ENCODE data around the gene POLR2C.

POLR2C gene

DNA sequence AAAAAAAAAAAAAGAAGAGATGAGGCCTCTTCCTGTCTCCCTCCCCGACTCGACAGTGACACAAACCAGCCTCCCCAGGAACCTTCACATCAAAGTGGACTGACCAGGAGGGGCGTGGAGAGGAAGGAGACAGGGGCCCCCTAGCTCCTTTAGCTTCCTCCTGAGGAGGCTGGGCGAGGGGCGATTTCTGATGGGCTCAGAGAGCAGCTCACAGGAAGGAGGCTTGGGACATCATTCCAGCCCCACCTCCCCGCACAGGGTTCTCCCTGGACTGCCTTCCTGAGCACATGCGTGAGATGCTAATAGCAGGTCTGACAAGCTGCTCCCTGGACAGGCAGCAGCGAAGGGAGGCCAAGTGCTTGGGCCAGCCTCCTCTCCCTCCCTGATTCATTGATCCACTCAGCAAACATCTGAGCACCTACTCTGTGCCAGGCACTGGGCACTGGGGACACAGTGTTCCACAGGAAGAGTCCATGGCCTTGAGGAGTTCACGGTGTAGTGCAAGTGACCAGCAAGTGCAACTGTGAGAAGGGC, 38.2 kb downstream of the POLR2C start:
- no peaks in the 10 kb centered on the region for H3K36me3 ChIP-seq (replicated peaks)
- no peak overlapping the region for H3K27ac ChIP-seq
- TF ChIP-seq, protein P1, sequence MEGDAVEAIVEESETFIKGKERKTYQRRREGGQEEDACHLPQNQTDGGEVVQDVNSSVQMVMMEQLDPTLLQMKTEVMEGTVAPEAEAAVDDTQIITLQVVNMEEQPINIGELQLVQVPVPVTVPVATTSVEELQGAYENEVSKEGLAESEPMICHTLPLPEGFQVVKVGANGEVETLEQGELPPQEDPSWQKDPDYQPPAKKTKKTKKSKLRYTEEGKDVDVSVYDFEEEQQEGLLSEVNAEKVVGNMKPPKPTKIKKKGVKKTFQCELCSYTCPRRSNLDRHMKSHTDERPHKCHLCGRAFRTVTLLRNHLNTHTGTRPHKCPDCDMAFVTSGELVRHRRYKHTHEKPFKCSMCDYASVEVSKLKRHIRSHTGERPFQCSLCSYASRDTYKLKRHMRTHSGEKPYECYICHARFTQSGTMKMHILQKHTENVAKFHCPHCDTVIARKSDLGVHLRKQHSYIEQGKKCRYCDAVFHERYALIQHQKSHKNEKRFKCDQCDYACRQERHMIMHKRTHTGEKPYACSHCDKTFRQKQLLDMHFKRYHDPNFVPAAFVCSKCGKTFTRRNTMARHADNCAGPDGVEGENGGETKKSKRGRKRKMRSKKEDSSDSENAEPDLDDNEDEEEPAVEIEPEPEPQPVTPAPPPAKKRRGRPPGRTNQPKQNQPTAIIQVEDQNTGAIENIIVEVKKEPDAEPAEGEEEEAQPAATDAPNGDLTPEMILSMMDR (IDR thresholded peaks at IDR 0.05; ENCODE audit: low read depth, low read length, missing control alignments): no peak
- in situ Hi-C loops (cut with HindIII; ENCODE audit: low pct_ligation_motif_present, low sequenced_read_pairs): no loop called here
- no peak overlapping the region for H3K4me3 ChIP-seq (ENCODE audit: low read depth, low read length)
- H3K27me3 ChIP-seq (replicated peaks): no peaks in the 10 kb centered on the region
- no peak for DNase-seq

DNA sequence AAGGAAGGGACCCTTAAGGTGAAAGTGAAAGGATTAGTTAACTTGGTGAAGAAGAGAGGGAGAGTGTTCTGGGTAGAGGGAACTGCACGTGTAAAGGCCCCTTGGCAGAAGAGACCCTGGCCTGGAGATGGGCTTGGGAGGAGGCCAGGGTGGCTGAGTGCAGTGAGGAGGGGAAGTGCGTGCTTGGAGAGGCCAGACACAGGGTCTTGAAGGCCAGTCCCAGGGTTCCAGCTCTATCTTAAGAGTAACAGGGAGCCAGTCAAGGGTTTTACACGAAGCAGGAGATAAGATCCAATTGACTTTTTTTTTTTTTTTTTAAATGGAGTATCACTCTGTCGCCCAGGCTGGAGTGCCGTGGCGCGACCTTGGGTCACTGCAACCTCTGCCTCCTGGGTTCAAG, 39.0 kb downstream of the POLR2C start:
- in situ Hi-C loops (cut with HindIII; ENCODE audit: low pct_ligation_motif_present, low sequenced_read_pairs): no loop called here
- Histone ChIP-seq H3K27me3 (replicated peaks) (no peaks in the 10 kb centered on the region), H3K36me3 (replicated peaks) (no peaks in the 10 kb centered on the region), H3K4me3 (ENCODE audit: low read depth, low read length) (no peak overlapping the region), H3K27ac (no peak overlapping the region)
- TF ChIP-seq, protein P1 (IDR thresholded peaks at IDR 0.05; ENCODE audit: low read depth, low read length, missing control alignments): no peak
- no peak for DNase-seq

DNA sequence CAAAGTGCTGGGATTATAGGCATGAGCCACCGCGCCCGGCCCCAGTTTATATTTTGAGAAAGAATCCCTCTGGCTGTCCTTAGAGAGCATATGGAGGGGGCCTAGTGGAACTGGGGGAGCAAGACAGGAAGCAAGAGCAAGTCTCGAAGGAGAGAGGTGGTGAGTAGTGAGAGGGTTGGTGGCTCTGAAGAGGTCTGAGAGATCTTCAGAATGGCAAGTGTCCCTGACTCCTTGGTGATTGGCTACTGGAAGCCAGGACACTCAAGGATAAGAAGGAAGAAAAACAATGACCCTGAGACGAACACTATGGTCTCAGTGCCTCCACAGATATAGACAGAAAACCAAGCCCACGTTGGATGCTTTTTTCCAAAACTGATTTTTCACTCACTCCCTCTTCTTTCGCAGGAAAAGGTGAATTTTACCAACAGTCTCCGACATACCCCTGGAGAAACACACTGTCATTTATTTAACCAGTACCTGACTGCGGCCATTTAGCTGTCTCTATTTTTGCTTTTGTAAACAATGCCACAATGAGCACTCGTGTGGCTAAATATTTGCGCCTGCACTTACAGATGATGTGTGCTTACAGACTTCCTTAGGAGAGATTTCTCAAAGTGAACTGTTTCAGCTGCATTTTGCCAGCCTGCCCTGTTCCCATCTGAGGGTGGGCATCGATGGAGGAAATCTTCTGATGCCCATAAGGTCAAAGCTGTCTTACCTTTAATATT, 39.7 kb downstream of the POLR2C start:
- Histone ChIP-seq H3K36me3 (replicated peaks) (no peaks in the 10 kb centered on the region), H3K27ac (no peak overlapping the region), H3K4me3 (ENCODE audit: low read depth, low read length) (no peak overlapping the region), H3K27me3 (replicated peaks) (no peaks in the 10 kb centered on the region)
- DNase-seq: no peak
- TF ChIP-seq, protein P1 (IDR thresholded peaks at IDR 0.05; ENCODE audit: low read depth, low read length, missing control alignments): no peak
- in situ Hi-C loops (cut with HindIII; ENCODE audit: low pct_ligation_motif_present, low sequenced_read_pairs): no loop called here

DNA sequence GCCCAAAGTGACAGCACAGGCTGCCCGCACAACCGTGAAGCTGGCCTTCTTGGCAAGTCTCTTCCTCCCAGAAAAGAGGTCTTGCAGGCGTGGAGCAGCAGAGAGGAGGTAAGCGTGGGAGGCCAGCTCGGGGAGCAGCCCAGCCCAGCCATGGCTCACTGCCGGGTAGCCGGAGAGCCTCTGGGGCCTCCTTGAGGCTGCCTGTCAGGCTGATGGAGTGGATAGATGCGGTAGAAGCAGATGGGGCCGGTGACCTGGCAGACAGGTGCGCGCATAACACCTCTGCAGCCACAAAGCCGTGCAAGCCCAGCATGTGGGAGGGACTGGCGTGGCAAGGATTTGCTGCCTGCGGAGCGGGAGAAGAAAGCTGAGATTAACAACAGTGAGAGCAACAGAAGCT, 40.9 kb downstream of the POLR2C start:
- Histone ChIP-seq H3K27ac (no peak overlapping the region), H3K4me3 (ENCODE audit: low read depth, low read length) (no peak overlapping the region), H3K27me3 (replicated peaks) (no peaks in the 10 kb centered on the region), H3K36me3 (replicated peaks) (no peaks in the 10 kb centered on the region)
- in situ Hi-C loops (cut with HindIII; ENCODE audit: low pct_ligation_motif_present, low sequenced_read_pairs): no loop called here
- DNase-seq: no peak
- TF ChIP-seq, protein P1 (IDR thresholded peaks at IDR 0.05; ENCODE audit: low read depth, low read length, missing control alignments): no peak

DNA sequence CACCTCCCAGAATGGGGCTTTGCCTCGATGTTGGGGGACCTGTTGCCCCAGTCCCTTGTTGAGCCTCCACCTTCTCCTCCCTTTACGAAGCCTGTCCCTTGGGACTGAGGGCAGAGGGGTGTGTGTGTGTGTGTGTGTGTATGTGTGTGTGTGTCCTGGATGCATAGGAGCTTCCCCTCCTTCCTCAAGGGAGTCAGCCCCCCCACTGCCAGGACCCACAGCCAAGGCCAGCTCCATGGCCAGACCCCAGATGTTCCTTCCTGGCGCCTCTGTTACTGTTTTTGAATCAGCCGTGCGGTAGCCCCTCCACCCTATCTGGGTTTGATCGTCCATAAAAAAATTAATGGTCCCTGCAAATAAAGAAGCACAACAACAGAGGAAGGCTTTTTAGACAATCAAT, 41.5 kb downstream of the POLR2C start:
- in situ Hi-C loops (cut with HindIII; ENCODE audit: low pct_ligation_motif_present, low sequenced_read_pairs): no loop called here
- no peak overlapping the region for H3K4me3 ChIP-seq (ENCODE audit: low read depth, low read length)
- no peaks in the 10 kb centered on the region for H3K36me3 ChIP-seq (replicated peaks)
- DNase-seq: no peak
- H3K27ac ChIP-seq: no peak overlapping the region
- H3K27me3 ChIP-seq (replicated peaks): no peaks in the 10 kb centered on the region
- TF ChIP-seq, protein P1 (IDR thresholded peaks at IDR 0.05; ENCODE audit: low read depth, low read length, missing control alignments): no peak

DNA sequence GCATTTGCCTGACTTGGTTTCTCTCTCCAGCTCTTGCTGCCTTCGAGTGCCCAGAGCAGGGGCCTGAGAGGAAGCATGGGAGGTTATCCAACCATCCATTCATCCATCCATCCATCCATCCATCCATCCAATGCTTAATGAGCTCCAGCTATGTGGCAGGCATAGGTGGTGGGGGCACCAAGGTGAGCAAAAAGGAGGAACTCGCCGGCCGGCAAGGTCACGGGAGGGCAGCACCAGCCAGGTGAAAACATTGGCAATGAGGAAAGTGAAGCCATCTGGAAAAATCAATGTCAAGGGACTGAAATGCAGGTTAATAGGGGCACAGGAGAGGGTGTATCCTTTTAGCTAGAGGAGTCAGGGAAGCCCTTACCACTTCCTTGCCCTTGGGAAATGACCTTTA, 42.0 kb downstream of the POLR2C start:
- DNase-seq: no peak
- TF ChIP-seq, protein P1 (IDR thresholded peaks at IDR 0.05; ENCODE audit: low read depth, low read length, missing control alignments): no peak
- no peak overlapping the region for H3K4me3 ChIP-seq (ENCODE audit: low read depth, low read length)
- no peaks in the 10 kb centered on the region for H3K27me3 ChIP-seq (replicated peaks)
- in situ Hi-C loops (cut with HindIII; ENCODE audit: low pct_ligation_motif_present, low sequenced_read_pairs): no loop called here
- no peaks in the 10 kb centered on the region for H3K36me3 ChIP-seq (replicated peaks)
- no peak overlapping the region for H3K27ac ChIP-seq
